ENCODE data around the gene GFAP.

DNA sequence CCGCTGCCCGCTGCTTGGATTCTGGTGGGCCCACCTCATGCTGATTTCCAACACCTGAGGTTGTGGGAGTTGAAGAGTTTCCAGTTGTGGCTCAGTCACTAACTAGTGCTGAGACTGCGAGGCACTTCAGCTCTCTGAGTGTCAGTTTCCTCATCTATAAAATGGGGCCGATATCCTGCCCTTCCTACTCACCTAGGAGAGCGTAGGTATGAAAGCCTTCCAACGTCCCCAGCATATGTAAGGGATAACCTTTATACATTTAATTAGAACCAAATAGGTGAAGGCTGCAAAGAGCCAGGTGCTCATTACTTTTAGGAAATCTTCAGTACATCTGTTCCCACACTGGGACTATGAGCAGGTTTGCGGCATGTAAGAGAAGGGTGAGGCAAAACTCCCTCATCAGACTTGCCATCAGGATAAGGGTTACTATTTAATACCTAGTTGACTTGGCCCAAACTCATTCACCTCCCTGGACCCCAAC lies 33.1 kb upstream of the GFAP start:
- TF ChIP-seq, protein P1, sequence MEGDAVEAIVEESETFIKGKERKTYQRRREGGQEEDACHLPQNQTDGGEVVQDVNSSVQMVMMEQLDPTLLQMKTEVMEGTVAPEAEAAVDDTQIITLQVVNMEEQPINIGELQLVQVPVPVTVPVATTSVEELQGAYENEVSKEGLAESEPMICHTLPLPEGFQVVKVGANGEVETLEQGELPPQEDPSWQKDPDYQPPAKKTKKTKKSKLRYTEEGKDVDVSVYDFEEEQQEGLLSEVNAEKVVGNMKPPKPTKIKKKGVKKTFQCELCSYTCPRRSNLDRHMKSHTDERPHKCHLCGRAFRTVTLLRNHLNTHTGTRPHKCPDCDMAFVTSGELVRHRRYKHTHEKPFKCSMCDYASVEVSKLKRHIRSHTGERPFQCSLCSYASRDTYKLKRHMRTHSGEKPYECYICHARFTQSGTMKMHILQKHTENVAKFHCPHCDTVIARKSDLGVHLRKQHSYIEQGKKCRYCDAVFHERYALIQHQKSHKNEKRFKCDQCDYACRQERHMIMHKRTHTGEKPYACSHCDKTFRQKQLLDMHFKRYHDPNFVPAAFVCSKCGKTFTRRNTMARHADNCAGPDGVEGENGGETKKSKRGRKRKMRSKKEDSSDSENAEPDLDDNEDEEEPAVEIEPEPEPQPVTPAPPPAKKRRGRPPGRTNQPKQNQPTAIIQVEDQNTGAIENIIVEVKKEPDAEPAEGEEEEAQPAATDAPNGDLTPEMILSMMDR (conservative IDR thresholded peaks at IDR 0.05 in 1 of 2, IDR thresholded peaks at IDR 0.05 in 1 of 2; ENCODE audit: extremely low read depth in 1 of 2, insufficient read depth in 1 of 2, low read depth in 1 of 2, low read length in 2 of 2) = no peak
- TF ChIP-seq EZH2 (IDR thresholded peaks at IDR 0.05; ENCODE audit: borderline replicate concordance, low read length) = no peak
